Aorta (tissue), 5 donors: ENCODE measurements around the gene AKAP5. TPM values are rescaled to one million over a fixed set of nuclear protein-coding genes. Genes with fewer than 3 reads are reported as not detected.
A peak's percentile ranks its signal among the peaks of the same experiment; 100 is the strongest.

Experiments used
- ATAC-seq: fragments of 200-7000 bp; cut with Tn5 transposase; one replicate; pipeline ENCODE4 v1.9.1; 2022; ENCODE audit warnings: moderate library complexity; ENCODE audit not compliant: low FRiP score
- DNase-seq, 2 donors: peaks; one replicate each; pipeline ENCODE4 v3.0.0-alpha.2; 2020
- H3K27ac ChIP-seq, 2 donors: one replicate each; pipeline ENCODE4 v1.5.1; 2013; ENCODE audit warnings: low read length in 2 of 2, mild to moderate bottlenecking in 2 of 2, moderate library complexity in 2 of 2, control low read depth in 1 of 2, inconsistent platforms in 1 of 2, low read depth in 1 of 2
- H3K27me3 ChIP-seq, 2 donors: one replicate each; pipeline ENCODE4 v1.6.1; 2013; ENCODE audit warnings: control low read depth in 1 of 2, low read length in 1 of 2, mild to moderate bottlenecking in 1 of 2, moderate library complexity in 1 of 2; ENCODE audit not compliant: insufficient read depth in 2 of 2, control insufficient read depth in 1 of 2
- H3K36me3 ChIP-seq, 2 donors: one replicate each; pipeline ENCODE4 v1.6.1; 2013; ENCODE audit warnings: control low read depth in 1 of 2, low read length in 1 of 2, mild to moderate bottlenecking in 1 of 2; ENCODE audit not compliant: insufficient read depth in 2 of 2, control insufficient read depth in 1 of 2
- H3K4me1 ChIP-seq, 2 donors: one replicate each; pipeline ENCODE4 v1.6.1; 2013; ENCODE audit warnings: low read length in 2 of 2, control low read depth in 1 of 2, mild to moderate bottlenecking in 1 of 2, moderate library complexity in 1 of 2; ENCODE audit not compliant: insufficient read depth in 2 of 2, control insufficient read depth in 1 of 2
- H3K4me3 ChIP-seq, 2 donors: one replicate each; pipeline ENCODE4 v1.5.1; 2013; ENCODE audit warnings: low read length in 2 of 2, control low read depth in 1 of 2, mild to moderate bottlenecking in 1 of 2
- H3K9me3 ChIP-seq: one replicate; pipeline ENCODE4 v1.6.1; 2013; ENCODE audit warnings: mild to moderate bottlenecking, low read length; ENCODE audit not compliant: control insufficient read depth
- WGBS, 2 donors: extraction: QIAGEN DNeasy Blood & Tissue Kit; methylation state at CpG; one replicate each; pipeline ENCODE4 v1.1.7; 2013; 5-methylcytosine and 5-hydroxymethylcytosine counted together
- intact Hi-C, 2 donors: fragments of 100-400 bp; cut with DNase I; formaldehyde crosslinking; loops; one replicate each; pipeline versions ENCODE4 v1.14.2 to v1.15.0; 2022
- polyA plus RNA-seq, 2 donors: library from polyadenylated mRNA; stranded (reverse); fragments of 200-250 nt; gene quantifications; one replicate each; pipeline ENCODE4 v1.2.3, GENCODE V29; 2013
- total RNA-seq, 2 donors: library from RNA; stranded (reverse); fragmentation: NEBNext Ultra II Directional; extraction: Animal tissue kit (Norgen Biotek cat#: 25700); gene quantifications; one replicate each; pipeline ENCODE4 v1.2.1, GENCODE V29; 2021
- donor health status: healthy with polysubstance abuse.
- donor health status: Bipolar disorder and iron deficiency.
- donor health status: DM: no; HTN: no; CAD: no.
- donor health status: DM: no; HTN: no; CAD: no.
- donor health status: DM: yes; HTN: yes; CAD: no.

Gene AKAP5
- total and polyA plus RNA-seq, 4 donors, result 1.1 to 2.9 (median 2.1) TPM

DNA sequence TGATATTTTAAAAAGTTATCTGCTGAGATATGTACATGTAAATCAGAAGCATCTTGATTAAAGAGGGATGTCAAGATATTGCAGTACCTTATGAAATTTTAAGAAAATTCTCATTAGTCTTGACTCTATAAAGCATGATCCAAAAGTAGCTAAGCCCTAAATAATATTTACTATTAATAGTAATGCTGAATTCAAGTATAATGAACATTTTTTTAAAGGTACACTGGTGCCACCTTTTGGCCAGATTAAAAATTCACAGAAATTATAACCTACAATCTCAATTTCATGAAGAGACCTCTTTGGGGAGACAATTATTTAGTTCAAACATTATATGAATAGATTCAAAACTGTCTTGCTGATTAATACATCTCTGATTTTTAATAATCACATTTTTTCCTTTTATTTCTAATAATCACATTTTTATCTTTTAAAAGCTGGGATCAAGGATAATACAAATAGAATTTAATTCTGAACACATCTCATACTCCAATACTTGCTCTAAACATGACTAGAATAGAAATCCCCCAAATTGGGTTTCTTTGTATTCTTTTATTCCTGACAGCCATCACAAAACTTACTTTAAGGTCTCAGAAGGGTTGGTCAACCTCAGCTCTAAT is 13.4 kb downstream of the AKAP5 start:
- peak; percentile 50 for ATAC-seq
- intact Hi-C loops, result loop anchor here (2.0 to 5.0 kb wide), 2 partner anchors 46 to 134 kb away; no protein-coding TSS in a partner anchor
- DNase-seq, result no peak
- H3K9me3 ChIP-seq, result no peaks in the 10 kb centered on the region
- no peak overlapping the region for H3K27ac ChIP-seq
- no peaks in the 10 kb centered on the region for H3K4me1 ChIP-seq
- no peaks in the 10 kb centered on the region for H3K27me3 ChIP-seq
- H3K36me3 ChIP-seq, result no peaks in the 10 kb centered on the region
- H3K4me3 ChIP-seq, result no peak overlapping the region

DNA sequence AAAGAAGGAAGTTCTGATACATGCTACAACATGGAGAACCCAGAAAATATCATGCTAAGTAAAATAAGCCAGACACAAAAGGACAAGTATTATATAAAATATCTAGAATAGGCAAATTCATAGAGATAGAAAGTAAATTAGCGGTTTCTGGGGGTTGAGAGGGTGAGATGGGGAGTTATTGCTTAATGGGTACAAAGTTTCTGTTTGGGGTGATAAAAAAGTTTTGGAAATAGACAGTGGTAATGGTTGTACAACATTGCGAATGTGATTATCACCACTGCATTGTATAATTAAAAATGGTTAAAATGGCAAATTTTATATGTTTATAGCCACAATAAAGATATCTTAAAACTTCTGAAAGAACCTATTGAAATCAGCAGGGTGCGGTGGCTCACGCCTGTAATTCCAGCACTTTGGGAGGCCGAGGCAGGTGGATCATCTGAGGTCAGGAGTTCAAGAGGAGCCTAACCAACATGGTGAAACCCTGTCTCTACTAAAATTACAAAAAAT is 23.3 kb downstream of the AKAP5 start:
- WGBS, 2 donors, result 76 to 86% methylated on average over 5 of the region's 5 CpGs
- peaks cover 0 to 2% of the 10 kb centered on the region in 2 donors for H3K36me3 ChIP-seq
- H3K27ac ChIP-seq, result no peak overlapping the region
- no peak for DNase-seq
- no peaks in the 10 kb centered on the region for H3K9me3 ChIP-seq
- no peaks in the 10 kb centered on the region for H3K4me1 ChIP-seq
- no peak overlapping the region for H3K4me3 ChIP-seq
- ATAC-seq, result no peak
- H3K27me3 ChIP-seq, result no peaks in the 10 kb centered on the region
- intact Hi-C loops, result no loop called here

DNA sequence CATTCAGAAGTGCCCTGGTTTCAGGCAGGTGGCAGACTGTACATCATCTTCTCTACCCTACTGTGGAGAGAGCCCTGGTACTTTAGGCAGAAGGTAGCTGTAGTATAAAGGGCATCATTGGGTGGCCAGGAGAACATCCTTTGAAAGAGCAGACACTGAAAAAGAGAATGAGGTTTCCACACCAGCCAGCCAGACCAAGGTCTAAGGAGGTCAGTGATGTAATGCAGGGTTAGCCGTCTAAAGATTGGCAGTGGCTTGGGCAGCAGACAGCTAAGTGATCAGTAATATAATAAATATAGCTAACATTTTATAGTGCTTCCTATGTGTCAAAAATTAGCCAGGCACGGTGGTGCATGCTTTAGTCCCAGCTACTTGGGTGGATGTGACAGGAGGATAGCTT is 26.3 kb downstream of the AKAP5 start:
- ATAC-seq, result no peak
- H3K4me1 ChIP-seq, result no peaks in the 10 kb centered on the region
- H3K4me3 ChIP-seq, result no peak overlapping the region
- intact Hi-C loops, result no loop called here
- no peak for DNase-seq
- peaks cover 0 to 5% of the 10 kb centered on the region in 2 donors for H3K36me3 ChIP-seq
- 69 to 79% methylated on average over 2 of the region's 2 CpGs for WGBS, 2 donors
- no peaks in the 10 kb centered on the region for H3K9me3 ChIP-seq
- peaks cover 0 to 1% of the 10 kb centered on the region in 2 donors for H3K27me3 ChIP-seq
- H3K27ac ChIP-seq, result no peak overlapping the region

- 88 to 91% methylated on average over 3 of the region's 3 CpGs for WGBS, 2 donors
- H3K36me3 ChIP-seq, result peaks cover 0 to 4% of the 10 kb centered on the region in 2 donors
Observed at GRCh38 chr14:64493455-64493854, 28.2 kb downstream of the AKAP5 start.

GRCh38 chr14:64495252-64495651 is 30.0 kb downstream of the AKAP5 start:
- no peaks in the 10 kb centered on the region for H3K4me1 ChIP-seq
- DNase-seq (no peak), ATAC-seq (no peak)
- H3K9me3 ChIP-seq, result no peaks in the 10 kb centered on the region
- peaks cover 0 to 1% of the 10 kb centered on the region in 2 donors for H3K27me3 ChIP-seq
- intact Hi-C loops, result no loop called here
- H3K36me3 ChIP-seq, result peaks cover 0 to 4% of the 10 kb centered on the region in 2 donors
- no peak overlapping the region for H3K4me3 ChIP-seq
- H3K27ac ChIP-seq, result no peak overlapping the region

More at GRCh38 chr14:64493455-64493854, 28.2 kb downstream of the AKAP5 start:
- no peak for DNase-seq
- Histone ChIP-seq H3K27ac (no peak overlapping the region), H3K9me3 (no peaks in the 10 kb centered on the region), H3K27me3 (peaks cover 0 to 1% of the 10 kb centered on the region in 2 donors), H3K4me3 (no peak overlapping the region), H3K4me1 (no peaks in the 10 kb centered on the region)
- intact Hi-C loops, result no loop called here
- ATAC-seq, result no peak

- H3K27ac ChIP-seq, result no peak overlapping the region
- H3K9me3 ChIP-seq, result no peaks in the 10 kb centered on the region
- H3K4me3 ChIP-seq, result no peak overlapping the region
- ATAC-seq, result no peak
- no peak for DNase-seq
- H3K4me1 ChIP-seq, result no peaks in the 10 kb centered on the region
- H3K27me3 ChIP-seq, result peaks cover 0 to 1% of the 10 kb centered on the region in 2 donors
- peaks cover 0 to 4% of the 10 kb centered on the region in 2 donors for H3K36me3 ChIP-seq
- intact Hi-C loops, result no loop called here
Observed at GRCh38 chr14:64496764-64497163, 31.5 kb downstream of the AKAP5 start.

DNA sequence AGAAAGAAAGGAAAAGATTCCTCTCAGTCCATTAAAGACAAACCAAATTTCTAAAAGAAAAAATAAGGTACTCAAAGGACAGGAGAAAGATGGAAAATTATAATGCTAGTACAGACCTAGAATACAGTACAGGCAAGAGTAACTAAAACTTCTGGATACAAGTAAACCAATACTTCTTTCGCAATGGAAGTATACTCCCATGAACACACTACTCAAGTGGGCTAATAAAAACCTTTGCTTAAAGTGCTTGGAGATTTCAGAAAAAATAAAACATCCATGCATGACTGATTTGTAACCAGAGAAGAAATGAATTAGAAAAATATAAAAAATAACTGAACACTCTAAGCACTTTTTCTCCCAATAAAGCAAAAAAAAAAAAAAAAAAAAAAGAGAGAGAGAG is 34.8 kb downstream of the AKAP5 start:
- Histone ChIP-seq H3K9me3 (no peaks in the 10 kb centered on the region), H3K36me3 (peaks cover 0 to 3% of the 10 kb centered on the region in 2 donors), H3K4me1 (no peaks in the 10 kb centered on the region), H3K4me3 (no peak overlapping the region), H3K27me3 (peaks cover 0 to under 1% of the 10 kb centered on the region in 2 donors), H3K27ac (no peak overlapping the region)
- intact Hi-C loops, result loop anchor here in 1 of 2 donors (5.0 kb wide), 1 partner anchor 113 kb away; the partner anchor contains the start of gene MTHFD1
- DNase-seq (no peak), ATAC-seq (no peak)
- 95 to 100% methylated on average over 1 of the region's 1 CpG for WGBS, 2 donors

DNA sequence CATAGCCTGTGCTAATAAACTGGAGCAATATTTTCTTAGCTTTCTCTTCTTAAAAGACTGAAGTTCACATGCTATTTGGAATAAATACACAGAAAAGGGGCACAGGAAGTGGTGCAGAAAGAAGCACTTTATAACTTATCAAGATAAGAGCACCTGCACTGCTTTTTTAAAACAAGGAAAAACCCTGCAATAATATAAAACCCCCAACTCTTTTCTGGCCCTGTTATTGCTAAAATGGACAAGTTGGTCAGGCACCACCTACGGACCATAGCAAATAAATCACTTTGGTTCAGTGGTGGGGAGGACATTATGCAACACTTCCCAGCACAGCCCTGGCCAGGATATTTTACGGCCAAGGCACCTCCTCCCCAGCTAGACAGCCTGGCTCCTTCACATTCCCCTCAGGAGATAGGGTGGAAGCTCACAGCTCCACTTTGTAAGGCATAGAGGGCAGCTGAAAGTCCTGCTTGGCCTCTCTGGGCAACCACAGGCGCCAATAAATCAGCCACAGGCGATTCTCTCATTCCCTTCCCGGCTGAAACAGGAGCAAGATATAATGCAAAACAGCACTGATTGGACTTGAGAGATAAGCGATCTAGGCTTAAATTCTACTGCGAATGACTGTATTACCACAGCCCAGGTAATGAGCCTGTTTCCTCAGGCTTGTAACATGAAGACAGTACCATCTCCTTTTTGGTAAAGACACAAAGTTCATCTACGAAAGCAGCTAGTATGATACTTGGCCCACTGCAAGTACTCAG is 36.3 kb downstream of the AKAP5 start:
- ATAC-seq, result peak; percentile 13
- Histone ChIP-seq H3K36me3 (no peaks in the 10 kb centered on the region), H3K4me1 (no peaks in the 10 kb centered on the region), H3K4me3 (no peak overlapping the region), H3K27me3 (no peaks in the 10 kb centered on the region), H3K9me3 (no peaks in the 10 kb centered on the region), H3K27ac (peak overlapping the region; percentile 25 to 94)
- intact Hi-C loops, result loop anchor here in 1 of 2 donors (5.0 kb wide), 1 partner anchor 114 kb away; the partner anchor contains the start of gene MTHFD1
- DNase-seq, result peak in 1 of 2 donors; percentile 69
- 50 to 51% methylated on average over 8 of the region's 8 CpGs for WGBS, 2 donors
